Suppressor macrophage treated with lipopolysaccharide for 1 hour (primary cell): ENCODE data around the gene FLNB.

ENCODE experiments used
- DNase-seq, 3 donors: peaks; one replicate each; pipeline ENCODE4 v3.0.0-alpha.2; 2020 to 2022

FLNB gene

DNA sequence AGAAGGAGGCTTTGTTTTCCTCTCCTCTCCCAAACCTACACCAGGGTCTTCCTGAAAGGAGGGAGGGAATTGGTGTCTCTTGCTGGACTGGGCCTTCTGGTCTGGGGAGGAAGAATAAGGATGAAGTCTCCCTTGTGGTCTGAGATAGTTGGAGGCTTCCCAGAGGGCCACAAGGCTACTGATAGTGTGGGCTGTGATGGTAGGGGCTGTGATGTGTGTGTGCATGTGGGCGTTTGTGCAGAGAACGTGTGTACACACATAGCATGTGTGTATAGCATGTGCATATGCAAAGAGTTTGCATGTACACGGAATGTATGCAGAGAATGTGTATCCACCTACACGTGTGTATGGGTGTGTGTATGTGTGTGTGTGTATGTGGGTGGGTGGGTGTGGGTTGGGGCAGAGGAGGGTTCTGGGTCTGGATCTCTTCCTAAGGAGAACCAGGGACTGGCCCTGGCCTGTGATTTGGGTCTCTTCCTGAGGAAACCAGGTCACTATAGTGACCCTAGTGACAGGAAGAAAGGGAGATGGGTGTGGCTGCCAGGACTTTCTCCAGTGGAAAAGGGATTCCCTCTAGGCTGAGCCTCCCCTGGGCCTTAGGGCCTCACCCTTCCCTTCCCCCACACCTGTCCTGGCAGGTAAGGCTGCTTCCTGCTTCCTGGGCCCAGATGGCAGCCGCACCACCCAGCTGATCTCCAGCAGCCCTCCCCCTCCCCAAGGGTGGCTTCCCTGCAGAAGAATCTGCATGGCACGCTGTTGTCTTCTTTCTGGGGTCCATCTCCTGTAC, 1.7 kb downstream of the FLNB start:
- no peak for DNase-seq

DNA sequence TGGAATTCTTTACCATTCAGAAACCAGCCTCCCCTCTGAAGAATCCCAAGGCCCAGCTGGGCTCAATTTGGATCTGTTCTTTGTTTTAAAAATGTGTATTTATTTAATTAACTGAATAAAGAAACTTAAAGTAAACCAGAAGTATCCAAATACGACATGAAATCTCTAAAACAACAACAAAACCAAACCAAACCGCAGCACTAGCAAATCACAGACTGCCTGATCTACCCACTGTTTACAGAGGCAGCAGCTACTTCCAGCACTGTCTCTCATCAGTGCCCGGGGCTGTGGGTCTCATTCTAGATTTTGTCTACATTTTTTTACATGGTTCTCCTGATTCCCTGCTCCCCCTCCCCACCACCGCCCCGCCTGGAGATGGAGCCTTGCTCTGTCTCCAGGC, 2.3 kb downstream of the FLNB start:
- DNase-seq: no peak

DNA sequence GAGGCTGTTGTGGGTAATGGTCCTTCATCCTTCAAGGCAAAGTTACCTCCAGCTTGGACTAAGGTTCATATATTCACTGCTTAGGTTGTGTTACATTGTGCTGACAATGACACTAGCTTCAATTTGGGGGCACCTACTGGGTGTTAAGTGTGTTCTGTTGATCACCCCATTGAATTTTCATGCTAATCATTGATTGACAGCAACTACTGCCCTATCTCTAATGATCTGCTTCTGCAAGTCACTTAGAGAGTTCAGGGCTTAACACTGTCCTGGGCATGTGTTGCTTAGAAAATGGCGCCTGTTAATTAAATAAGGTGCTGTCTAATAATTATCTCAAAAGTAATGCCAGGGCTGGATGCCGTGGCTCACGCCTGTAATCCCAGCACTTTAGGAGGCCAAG, 3.4 kb downstream of the FLNB start:
- DNase-seq: no peak

DNA sequence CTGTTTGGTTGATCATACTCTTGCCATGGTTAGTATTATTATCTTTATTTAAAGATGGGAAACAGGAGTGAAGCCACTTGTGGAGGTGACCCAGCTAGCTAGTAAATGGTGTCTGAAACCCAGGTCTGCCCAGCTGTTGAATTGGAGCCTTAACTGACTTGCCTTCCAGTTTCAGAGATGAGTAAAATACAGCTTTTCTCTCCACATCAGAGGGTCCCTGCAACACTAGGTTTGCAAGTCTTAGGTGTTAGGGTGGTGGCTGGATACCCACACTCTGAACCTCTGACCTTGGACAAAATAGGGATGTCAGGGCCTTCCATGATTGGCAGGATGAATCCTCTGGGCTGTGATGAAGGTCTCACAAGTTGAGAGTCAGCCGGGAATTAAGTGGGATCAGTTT, 4.1 kb downstream of the FLNB start:
- no peak for DNase-seq

DNA sequence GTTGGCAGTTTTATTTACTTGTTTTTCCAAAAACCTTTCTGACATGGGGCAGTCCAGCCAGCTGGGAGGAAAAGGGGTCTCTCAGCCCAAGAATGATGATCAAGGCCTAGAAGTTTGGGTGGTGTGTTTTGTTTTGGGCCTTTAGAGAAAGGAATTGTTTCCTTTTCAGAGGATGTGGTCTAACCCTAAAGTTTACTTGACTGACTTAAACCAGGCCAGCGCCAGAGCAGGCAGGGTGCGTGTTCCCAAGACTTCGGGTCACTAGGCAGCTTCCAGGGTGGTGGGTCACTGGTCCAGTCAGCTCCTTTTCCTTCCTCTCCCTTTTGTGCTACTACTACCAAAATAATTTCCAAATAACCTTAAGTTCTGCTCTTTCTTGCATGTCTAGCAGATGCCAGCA, 4.9 kb downstream of the FLNB start:
- no peak for DNase-seq

DNA sequence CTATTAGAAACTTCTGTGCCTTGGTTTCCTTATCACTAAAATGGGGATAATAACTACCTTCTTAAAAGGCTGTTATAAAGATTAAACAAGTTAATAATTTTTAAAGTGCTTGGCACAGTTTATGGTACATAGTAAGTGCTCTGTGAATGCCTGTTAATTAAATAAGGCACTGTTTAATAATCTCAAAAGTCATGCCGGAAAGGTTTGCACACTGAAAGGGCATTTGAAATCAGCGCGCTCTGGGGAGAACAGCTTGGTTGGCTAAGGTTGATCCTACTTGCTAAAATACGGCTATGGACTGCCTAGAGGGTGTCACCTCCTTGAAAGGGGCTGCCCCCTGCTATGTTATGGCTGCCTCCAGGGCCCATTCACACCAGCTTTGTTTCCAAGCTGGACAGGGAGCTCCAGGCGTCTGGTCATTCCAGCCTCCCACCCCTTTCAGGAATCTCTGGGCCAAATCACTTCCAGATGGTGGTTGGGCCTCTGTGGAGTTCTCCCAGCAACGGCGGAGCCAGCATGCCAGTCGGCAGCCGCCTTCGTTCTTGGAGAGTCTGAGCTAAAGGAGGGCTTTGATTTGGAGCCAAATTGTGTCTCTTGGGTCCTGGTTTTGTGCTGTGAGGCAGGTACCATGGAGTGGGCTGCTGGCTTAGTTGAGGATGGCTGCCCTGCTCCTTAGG, 5.9 kb downstream of the FLNB start:
- DNase-seq: no peak

DNA sequence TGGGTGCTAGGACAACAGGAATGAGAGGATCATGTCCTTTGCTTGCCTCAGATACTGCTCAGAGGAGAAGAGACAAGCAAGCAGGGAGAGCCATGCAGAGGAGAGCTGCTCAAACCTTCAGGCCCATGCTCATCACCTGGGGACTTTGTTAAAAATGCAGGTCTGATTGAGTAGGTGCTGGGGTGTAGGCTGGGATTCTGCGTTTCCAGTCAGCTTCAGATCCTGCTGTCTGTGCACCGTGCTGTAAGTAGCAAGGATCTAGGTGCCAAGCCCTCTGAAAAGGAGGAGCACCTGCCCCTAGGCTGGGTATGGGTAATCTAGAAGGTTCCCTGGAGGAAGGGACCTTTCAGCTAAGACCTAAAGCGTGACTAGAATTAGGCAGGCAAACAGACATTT, 7.3 kb downstream of the FLNB start:
- DNase-seq: no peak

DNA sequence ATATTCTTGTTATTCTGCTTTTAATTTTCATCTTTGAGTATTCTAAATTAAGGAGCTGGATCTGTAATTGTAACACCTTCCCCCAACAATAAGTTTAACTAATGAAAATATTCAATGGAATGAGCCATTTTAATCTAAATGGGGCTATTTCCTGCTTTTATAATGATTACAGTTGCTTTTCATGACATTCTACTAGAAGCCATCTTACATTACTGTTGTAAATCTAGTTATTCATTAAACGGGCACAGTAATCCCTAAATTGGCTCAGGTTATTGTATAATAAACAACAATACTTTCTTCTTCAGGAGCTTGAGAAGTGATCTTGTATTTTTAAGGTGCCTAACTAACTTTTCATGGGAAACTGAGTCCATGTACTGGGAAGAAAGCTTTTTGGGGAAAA, 8.5 kb downstream of the FLNB start:
- DNase-seq: no peak

DNA sequence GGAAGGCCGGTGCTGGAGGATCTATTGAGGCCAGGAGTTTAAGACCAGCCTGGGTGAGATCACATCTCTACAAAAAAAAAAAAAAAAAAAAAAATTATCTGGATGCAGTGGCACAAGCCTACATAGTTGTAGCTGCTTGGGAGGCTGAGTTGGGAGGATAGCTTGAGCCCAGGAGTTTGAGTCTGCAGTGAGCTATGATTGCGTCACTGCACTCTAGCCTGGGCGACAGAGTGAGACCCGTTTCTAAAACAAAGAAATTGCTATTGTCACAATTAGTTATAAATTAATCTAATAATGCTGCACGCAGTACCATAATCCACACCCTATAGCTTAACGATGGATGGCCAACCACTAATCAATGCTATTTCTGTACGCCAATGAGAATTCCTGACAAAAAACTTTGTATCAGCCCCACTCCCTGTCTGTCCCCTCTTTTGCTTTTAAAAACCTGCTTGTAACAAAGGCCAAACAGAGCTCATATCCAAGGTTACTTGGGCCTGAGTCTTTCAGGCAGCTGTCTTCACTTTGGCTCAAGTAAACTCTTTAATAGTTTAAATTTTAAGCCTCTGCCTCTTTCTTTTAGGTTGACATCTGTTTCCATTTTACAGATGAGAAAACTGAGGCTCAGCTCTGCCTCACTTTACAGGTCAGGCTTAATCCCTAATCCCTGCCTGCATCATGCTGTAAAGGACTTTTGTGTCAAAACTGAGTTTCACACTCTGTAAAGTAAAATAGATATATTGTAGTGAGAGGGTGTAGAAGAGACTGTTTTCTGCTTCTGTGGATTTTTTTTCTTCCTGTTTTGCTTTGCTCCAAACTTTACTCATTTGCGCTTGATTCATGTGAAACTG, 10.9 kb downstream of the FLNB start:
- DNase-seq: no peak

DNA sequence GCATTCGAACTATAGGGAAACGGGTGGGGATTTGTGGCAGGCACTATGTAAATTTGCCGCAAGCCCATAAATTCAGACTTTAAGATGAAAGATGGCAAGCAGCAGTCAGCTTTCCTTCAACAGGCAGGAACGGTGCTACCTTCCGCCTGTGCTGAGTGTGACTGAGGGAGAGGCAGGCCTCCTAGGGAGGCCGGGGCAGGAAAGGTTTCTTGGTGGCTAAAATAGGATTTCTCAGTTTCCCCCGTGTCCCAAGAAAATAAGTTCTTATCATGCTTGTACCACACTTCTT, 12.5 kb downstream of the FLNB start:
- no peak for DNase-seq

DNA sequence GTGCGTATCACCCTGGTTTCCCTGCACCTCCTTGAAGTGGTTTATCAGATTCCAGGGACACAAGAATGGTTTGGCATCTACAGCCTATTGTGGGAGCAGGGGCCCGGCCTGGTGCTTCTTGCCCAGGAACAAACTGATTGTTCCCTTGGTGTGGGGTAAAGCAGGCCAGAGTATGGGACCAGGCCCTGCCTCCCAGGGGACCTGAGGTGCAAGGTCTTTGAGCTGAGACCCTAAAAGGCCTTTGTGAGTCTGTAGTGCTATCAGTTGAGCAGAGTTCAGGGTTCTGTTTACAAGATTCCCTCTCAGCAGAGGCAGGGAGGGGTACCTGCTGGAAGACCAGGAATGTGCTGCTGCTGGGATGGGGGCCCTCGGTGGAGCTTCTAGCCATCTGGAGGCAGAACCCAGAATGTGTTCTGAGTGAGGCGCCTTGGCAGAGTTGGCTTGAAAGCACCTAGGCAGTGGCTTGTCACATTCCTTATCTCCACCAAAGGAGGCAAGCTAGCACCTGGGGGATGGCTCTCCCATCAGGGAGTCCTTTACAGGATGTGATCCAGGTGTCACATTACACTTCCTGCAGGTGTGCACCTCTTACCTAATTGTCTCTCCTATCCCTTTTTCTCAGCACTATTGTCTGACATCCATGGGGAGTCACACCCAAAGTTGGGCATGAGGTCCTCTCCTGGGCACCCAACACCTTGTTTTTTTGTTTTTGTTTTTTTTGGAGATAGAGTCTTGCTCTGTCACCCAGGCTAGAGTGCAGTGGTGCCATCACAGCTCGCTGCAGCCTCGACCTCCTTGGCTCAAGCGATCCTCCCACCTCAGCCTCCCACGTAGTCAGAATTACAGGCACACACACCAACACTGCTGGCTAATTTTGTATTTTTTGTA, 13.1 kb downstream of the FLNB start:
- DNase-seq: no peak

DNA sequence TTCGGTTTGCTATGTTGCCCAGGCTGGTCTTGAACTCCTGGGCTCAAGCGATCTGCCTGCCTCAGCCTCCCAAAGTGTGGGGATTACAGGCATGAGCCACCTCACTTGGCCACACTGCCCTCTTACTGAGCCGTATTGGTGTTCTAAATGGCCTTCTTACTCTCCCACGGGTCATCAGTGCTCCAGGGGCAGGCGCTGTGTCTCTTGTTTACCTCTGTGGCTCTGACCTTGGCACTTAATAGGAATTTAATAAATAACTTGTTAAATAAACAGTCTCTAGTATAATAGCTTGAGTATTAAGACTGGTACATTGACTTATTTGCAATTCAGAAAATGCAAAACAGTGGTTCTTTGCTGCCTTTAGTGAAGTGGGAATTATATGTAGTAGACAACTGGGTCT, 13.7 kb downstream of the FLNB start:
- no peak for DNase-seq

DNA sequence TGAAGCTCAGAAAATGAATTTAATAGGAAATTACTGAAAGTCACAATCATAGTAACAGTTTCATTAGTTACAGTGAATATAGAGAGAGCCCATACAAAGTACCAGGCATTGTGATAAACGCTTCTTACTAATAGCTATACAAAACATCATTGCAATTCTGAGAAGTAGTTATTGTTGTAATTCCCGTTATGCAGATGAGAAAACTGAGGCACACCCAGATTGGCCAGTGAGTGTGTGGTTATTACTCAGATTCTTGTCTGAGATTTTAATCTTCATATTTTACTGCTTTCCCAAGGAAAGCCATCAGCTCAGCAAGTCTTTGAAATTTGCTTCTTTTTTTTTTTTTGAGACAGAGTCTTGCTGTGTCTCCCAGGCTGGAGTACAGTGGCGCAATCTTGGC, 14.3 kb downstream of the FLNB start:
- DNase-seq: no peak

DNA sequence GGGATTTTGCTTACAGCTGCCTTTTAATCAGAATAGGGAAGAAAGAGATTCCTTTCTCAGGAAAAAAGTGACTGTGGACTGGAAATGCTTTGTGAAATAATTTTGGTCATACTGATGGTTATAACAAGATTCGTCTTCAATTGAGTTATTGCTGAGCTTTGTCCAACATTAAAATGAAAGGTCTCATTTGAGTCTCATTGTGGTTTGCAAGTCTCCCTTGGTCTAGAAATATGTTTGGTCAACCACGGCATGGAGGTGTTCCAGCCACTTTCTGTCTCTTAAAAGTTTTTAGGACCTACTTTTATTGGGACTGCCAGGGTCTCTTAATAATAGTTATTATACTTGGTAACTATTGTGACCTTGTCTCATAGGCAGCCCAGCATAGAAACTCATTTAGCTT, 15.3 kb downstream of the FLNB start:
- no peak for DNase-seq

DNA sequence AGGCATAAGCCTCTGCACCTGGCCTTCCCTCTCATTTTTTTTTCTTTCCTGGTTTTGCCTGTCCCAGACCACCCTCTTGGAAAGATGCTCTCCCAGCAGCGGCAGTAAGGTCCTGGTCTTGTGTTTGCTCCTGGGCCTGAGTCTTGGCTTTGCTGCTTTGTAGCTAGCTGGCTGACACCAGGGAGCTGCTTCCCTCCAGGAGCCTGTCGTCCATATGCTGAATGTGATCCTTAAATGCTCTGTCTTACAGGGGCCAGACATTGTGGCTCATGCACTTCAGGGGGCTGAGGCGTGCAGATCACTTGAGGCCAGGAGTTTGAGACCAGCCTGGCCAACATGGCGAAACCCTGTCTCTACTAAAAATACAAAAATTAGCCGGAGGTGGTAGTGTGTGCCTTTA, 17.2 kb downstream of the FLNB start:
- no peak for DNase-seq

DNA sequence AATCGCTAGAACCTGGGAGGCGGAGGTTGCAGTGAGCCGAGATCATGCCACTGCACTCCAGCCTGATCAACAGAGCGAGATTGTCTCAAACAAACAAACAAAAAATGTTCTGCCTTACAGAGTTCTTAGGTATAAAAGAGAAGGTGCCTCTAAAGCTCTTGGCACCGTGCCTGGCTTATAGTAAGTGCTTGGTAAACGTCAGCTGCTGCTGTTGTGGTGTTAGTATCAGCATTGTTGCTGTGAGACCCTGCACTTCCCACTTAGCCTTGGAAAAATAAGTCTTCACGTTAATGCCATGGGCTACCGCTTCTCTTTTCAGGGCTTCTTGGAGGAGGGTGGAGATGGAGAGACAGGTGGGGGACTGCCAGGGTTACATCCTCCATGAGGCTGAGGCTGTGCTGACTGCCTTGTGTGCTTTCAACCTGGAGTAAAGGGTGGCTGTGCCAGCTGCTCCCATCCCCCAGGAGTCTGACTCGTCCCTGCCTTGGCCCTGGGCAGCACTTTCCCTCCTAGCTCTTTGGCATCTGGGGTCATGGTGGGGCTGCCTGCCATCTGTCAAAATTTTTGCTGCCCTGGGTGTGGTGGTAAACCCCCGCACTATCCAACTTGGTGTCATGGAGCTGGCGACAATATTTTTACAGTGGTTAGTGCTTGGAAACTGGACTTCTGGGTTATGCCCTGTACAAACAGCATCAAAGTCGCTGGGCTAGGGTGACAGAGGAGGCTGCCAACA, 17.8 kb downstream of the FLNB start:
- no peak for DNase-seq

DNA sequence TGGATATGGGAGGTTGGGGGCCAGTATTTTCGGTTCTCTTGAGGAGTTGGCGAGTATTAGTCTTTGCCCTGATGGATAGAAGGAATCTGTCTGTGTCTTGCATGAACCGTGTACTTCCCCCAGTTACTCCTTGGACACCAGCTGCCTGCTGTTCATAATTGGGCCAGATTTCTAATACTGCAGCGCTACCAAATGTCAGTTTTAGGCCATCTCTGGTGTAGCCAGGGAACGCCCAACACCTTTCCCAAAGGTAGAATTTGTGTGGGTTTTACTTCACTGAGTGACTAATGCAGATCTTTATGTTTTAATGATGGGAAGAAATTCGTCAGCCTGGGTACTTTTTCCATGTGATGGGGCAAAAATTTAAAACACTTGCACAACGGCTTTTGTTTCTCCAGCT, 18.4 kb downstream of the FLNB start:
- DNase-seq: no peak

DNA sequence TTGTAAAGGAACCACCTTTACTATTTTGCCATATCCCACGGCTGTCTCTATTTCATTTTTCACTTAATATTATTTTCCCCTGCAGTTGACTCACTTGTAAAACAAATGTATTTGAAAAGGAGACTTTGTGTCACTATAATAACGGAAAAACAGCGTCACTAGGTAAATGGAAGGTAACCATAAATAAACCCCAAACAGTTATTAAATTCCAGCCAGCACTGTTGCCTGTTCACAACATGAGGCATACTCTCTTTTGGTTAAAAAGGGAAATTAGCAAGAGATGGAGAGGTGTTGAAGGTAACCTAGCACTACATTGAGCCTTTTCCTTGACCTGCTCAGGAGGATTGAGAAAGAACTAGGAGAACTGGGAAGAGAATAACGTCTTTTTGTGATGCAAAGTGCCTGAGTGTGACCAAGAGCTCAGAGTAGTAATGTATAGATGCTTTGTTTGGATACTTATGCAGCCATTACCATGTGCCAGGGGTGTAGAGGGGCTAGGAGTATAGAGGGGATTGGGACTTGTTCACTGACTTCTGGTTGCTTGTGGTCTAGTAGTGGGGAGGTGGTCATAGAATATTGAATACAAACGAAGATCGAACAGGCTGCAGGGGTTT, 19.6 kb downstream of the FLNB start:
- no peak for DNase-seq

DNA sequence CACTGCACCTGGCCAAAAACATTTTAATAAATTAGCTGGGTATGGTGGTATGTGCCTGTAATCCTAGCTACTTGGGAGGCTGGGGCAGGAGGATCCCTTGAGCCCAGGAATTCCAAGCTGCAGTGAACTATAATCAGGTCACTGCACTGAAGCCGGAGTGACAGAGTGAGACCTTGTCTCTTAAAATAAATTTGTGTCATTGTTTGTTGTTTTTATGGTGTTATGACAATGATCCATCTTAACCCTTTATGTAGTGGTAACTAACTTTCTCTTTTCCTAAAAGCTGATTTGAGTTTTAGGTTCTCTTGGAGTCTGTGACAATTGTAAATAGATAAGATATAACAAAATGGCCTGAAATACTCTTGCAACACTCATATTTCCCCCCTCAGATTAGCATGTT, 20.7 kb downstream of the FLNB start:
- DNase-seq: no peak

DNA sequence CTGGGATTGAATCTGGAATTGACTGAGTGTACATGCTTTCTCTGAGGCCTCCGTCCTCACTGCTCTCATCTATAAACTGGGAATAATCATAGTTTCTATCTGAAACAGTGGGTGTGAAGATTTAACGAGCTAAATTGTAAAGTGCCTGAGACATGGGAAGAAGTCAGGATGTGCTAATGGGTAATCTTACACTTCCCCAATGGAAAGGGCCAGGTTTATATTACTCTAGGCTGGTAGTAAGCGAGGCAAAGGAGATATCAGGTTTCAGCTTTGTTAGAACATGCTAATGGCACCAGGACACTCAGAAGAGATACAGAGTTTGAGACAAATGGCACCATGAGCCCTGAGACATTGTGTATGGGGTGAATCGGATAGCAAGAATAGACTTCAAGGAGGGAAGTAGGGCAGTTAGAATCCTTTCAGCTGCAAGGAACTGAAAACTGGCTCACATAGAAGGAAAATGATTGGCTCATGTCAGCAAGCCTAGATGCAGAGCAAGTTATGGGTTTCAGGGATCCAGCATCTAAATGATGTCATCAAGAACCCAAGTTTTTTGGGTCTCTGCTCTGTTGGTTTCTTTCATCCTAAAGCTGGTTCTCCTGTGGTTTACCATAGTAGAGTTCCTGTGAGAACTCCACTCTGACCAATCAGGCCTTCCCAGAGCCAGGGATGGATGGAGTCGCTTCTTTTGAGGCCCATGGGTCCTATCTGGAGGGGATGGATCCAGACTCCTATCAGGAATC, 21.8 kb downstream of the FLNB start:
- DNase-seq: no peak

DNA sequence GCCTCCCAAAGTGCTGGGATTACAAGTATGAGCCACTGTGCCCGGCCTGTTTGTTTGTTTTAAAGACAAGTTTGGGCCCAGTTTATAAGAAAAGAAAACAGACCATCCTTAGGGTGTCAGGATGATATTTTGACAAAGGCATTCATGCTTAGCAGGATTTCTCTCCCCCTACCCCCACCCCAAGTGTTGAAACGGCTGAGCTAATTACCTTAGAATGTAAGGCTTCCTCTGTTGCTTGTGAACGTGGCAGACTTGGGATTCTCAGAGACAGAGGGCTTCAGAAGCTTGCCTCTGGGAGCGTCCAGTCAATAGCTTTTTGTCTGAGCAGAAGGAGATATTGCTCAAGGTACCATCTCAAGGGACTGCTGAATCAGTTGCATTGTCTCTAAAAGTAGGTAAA, 24.0 kb downstream of the FLNB start:
- DNase-seq: no peak
